Measurements from ENCODE around the gene RGS9BP.
"Not testable (repeated sequence)": the region's sequence is repeated elsewhere in the genome, so short reads cannot be mapped to it uniquely, and the experiment has no call there.

The RGS9BP gene

DNA sequence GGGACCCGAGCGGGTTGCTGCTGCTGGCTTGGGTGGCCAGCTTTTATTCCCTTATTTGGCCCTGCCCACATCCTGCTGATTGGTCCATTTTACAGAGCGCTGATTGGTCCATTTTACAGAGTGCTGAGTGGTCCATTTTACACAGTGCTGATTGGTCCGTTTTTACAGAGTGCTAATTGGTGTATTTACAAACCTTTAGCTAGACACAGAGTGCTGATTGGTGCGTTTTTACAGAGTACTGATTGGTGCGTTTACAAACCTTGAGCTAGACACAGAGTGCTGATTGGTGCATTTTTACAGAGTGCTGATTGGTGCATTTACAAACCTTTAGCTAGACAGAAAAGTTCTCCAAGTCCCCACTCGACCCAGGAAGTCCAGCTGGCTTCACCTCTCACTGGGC, 24.5 kb downstream of the RGS9BP start:
- DNase-seq: not testable (repeated sequence)

- no peak for DNase-seq
Observed at GRCh38 chr19:32702010-32702409, 26.4 kb downstream of the RGS9BP start.

- DNase-seq: not testable (repeated sequence)
Observed at GRCh38 chr19:32704006-32704405, 28.4 kb downstream of the RGS9BP start.

- DNase-seq: peak; percentile 17
Observed at GRCh38 chr19:32708457-32708856, 32.8 kb downstream of the RGS9BP start.

GRCh38 chr19:32709032-32709431, 33.4 kb downstream of the RGS9BP start:
- DNase-seq: no peak

DNA sequence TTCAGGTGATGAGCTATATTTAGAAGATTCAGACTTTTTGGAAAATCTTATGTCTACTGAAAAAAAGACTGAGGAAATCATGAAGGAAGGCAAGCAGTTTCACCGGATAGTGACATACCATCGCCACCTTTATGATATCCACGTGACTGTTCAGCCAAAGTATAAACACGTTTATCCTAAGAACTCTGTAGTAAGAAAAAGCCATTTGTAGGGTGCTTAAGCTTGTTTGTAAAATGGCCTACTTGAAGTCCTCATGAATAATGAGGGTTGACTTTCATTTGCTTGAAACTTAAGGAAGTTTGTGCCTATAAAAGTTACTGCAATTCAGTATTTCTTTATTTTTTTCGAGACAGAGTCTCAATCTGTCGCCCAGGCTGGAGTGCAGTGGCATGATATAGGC, 36.1 kb downstream of the RGS9BP start:
- DNase-seq: no peak

DNA sequence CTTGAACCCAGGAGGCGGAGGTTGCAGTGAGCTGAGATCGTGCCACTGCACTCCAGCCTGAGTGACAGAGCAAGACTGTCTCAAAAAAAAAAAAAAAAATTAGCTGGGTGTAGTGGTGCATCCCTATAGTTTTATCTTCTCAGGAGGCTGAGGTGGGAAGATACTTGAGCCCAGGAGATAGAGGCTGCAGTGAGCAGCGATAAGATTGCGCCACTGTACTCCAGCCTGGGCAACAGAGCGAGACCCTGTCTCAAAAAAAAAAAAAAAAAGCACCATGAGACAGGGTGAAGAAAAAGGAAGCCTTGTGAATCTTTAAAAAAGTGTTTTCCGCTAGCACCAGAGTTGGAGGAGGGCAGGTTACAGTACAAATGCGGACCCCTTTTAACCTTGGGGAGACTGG, 40.6 kb downstream of the RGS9BP start:
- DNase-seq: not testable (repeated sequence)

DNA sequence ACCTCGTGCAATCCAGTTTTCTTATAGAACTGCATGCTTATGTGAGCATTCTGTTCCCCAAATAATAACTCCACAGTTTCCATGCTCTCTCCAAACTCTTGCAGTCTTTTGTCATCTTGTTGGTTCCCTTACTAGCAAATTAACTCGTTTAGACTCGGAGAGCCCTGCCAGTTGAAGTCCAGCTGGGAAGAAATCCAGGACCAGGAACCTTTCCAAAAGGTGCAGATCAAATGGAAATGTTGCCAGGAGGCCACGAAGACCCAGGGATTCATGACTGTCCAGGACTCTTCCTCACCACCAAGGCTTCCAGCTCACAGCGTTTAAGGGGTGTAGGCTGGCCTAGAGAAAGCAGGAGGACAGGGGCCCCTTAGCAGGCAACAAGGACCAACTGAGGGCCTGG, 41.8 kb downstream of the RGS9BP start:
- DNase-seq: no peak

DNA sequence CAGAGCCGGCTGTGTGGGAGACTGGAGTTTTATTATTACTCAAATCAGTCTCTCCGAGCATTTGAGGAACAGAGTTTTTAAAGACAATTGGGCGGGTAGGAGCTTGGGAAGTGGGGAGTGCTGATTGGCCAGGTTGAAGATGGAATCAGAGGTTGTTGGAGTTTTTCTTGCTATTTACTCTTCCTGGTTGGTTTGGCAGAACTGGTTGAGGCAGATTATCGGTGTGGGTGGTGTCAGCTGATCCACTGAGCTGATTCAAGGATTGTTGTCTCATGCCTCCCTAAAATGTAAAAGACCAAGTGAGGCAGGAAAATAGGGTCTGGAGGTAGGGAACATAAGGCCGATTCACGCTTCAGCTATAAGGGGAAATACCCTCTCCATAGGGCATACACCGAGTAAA, 42.6 kb downstream of the RGS9BP start:
- DNase-seq: no peak

- DNase-seq: no peak
Observed at GRCh38 chr19:32719611-32720059, 44.0 kb downstream of the RGS9BP start, which contains the start of gene TDRD12. Gene TDRD12, plus strand, starts transcription at chr19:32719767. Its CDS starts 306 bp downstream, at chr19:32720073.

DNA sequence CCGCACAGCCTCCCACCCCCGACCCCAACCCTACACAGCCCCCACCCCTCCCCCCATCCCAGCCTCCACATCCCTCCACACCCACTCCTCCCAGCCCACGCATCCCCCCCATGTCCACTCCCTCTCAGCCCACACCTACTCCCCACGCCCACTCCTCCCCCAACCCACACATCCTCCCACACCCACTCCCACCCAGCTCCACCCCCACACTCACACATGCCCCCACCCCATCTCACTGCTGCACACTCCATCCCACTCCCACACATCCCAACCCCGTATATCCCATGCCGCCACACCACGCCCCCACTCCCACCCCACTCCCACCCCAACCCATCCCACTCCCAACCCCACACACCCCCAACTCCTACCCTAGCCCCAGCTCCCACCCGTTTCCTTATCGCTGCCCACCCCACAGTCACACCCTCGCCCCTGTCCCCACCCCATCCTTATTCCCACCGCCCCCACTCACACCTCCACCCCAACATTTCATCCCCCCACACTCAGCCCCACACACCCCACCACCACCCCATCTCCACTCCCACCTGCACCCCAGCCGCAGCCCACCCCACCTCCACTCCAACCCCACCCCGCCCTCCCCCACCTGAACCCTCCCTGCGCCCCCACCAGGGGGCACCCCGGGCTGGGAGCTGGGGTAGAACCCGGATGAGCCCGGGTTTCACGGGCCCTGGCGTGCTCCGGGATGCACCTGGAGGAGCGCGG, 44.7 kb downstream of the RGS9BP start:
- DNase-seq: no peak

DNA sequence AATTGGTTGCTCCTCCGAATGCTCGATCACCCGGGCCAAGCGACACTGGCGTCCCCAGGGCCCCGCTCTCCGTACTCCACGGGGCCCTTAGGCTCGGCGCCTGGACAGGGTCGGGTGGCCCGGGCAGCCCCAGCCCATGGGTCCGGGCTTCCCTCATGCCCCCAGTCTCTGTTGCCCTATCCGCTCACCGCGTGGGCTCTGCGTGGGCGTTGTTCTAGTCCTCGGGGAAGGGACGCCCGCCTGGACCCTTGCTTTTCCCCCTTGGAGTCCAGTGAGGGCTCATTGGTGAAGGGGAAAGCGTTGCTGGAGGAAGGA, 45.2 kb downstream of the RGS9BP start:
- DNase-seq: no peak
